Activated B cell treated with CpG ODN at 0.5 μM for 24 hours (primary cell): ENCODE data around the gene KCNQ1OT1. TPM values are rescaled to one million over a fixed set of nuclear protein-coding genes. Genes with fewer than 3 reads are reported as not detected.

ENCODE experiments used
- ATAC-seq: fragments of 200-7000 bp; cut with Tn5 transposase; one replicate; pipeline ENCODE4 v1.10.0; 2021; ENCODE audit warnings: low read depth, mild to moderate bottlenecking, moderate library complexity
- CTCF ChIA-PET: fragments of 350-600 bp; sonication (Branson Sonifier 250); formaldehyde crosslinking; loops from one replicate; lab custom pipeline; 2021; ENCODE audit warnings: antibody characterized with exemption; lab: Charles Lee
- POLR2A ChIA-PET: fragments of 350-600 bp; sonication (Branson Sonifier 250); formaldehyde crosslinking; loops from one replicate; lab custom pipeline; 2021; ENCODE audit warnings: antibody characterized with exemption; lab: Charles Lee
- DNase-seq: peaks from one replicate; pipeline ENCODE4 v3.0.0; 2022
- H3K27ac Mint-ChIP-seq: one replicate; pipeline ENCODE4 v1.8.0; 2020; ENCODE audit warnings: mixed read lengths
- H3K27me3 Mint-ChIP-seq: one replicate; pipeline ENCODE4 v1.8.0; 2021; ENCODE audit warnings: mixed read lengths
- H3K36me3 Mint-ChIP-seq: one replicate; pipeline ENCODE4 v1.8.0; 2021; ENCODE audit warnings: low read depth, mixed read lengths
- H3K4me1 Mint-ChIP-seq: one replicate; pipeline ENCODE4 v1.8.0; 2021; ENCODE audit warnings: mixed read lengths
- H3K4me3 Mint-ChIP-seq: one replicate; pipeline ENCODE4 v1.8.0; 2020; ENCODE audit warnings: mild to moderate bottlenecking, mixed read lengths
- H3K9me3 Mint-ChIP-seq: one replicate; pipeline ENCODE4 v1.8.0; 2020; ENCODE audit warnings: mixed read lengths
- intact Hi-C: fragments of 100-400 bp; cut with micrococcal nuclease; formaldehyde crosslinking; loops from one replicate; pipeline ENCODE4 v1.15.1; 2024
- total RNA-seq: library from RNA; stranded (reverse); gene quantifications from 2 replicates; pipeline ENCODE4 v1.2.3, GENCODE V29; 2022
- TF ChIP-seq, protein P1 (sequence below): fragments of 200-600 bp; IDR thresholded peaks from one replicate; pipeline ENCODE4 v1.8.0; 2022; ENCODE audit warnings: antibody characterized with exemption, mild to moderate bottlenecking

KCNQ1OT1 gene
- total RNA-seq, 1 donor from 2014 or later, result 1.2 TPM

DNA sequence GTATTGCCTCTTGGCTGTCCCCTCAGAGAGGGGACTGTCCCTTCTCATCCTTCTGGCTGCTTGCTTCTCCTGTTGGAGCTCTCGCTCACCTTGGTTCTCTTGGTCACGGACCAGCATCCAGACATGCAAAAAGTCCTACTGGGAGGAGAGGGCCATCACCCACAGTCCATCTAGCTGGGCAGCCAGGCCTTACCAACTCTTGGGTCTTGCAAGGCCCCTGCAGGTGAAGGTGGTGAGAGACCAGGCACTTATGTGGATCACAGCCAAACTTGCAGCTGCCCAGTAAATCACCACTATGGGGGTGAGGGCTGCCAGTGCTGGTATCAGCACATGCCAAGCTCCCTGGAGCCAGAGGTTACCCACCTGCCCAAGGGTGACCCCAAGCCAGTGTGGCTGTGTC, 36.3 kb downstream of the KCNQ1OT1 start:
- H3K9me3 Mint-ChIP-seq, result peaks cover 4% of the 10 kb centered on the region
- POLR2A ChIA-PET, result no interaction called here
- no peak for DNase-seq
- intact Hi-C loops, result no loop called here
- CTCF ChIA-PET, result no interaction called here
- no peaks in the 10 kb centered on the region for H3K4me1 Mint-ChIP-seq
- no peaks in the 10 kb centered on the region for H3K27me3 Mint-ChIP-seq
- H3K36me3 Mint-ChIP-seq, result peaks cover 39% of the 10 kb centered on the region
- ATAC-seq, result no peak
- no peak overlapping the region for H3K27ac Mint-ChIP-seq
- TF ChIP-seq, protein P1, sequence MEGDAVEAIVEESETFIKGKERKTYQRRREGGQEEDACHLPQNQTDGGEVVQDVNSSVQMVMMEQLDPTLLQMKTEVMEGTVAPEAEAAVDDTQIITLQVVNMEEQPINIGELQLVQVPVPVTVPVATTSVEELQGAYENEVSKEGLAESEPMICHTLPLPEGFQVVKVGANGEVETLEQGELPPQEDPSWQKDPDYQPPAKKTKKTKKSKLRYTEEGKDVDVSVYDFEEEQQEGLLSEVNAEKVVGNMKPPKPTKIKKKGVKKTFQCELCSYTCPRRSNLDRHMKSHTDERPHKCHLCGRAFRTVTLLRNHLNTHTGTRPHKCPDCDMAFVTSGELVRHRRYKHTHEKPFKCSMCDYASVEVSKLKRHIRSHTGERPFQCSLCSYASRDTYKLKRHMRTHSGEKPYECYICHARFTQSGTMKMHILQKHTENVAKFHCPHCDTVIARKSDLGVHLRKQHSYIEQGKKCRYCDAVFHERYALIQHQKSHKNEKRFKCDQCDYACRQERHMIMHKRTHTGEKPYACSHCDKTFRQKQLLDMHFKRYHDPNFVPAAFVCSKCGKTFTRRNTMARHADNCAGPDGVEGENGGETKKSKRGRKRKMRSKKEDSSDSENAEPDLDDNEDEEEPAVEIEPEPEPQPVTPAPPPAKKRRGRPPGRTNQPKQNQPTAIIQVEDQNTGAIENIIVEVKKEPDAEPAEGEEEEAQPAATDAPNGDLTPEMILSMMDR, result no peak
- H3K4me3 Mint-ChIP-seq, result no peak overlapping the region

DNA sequence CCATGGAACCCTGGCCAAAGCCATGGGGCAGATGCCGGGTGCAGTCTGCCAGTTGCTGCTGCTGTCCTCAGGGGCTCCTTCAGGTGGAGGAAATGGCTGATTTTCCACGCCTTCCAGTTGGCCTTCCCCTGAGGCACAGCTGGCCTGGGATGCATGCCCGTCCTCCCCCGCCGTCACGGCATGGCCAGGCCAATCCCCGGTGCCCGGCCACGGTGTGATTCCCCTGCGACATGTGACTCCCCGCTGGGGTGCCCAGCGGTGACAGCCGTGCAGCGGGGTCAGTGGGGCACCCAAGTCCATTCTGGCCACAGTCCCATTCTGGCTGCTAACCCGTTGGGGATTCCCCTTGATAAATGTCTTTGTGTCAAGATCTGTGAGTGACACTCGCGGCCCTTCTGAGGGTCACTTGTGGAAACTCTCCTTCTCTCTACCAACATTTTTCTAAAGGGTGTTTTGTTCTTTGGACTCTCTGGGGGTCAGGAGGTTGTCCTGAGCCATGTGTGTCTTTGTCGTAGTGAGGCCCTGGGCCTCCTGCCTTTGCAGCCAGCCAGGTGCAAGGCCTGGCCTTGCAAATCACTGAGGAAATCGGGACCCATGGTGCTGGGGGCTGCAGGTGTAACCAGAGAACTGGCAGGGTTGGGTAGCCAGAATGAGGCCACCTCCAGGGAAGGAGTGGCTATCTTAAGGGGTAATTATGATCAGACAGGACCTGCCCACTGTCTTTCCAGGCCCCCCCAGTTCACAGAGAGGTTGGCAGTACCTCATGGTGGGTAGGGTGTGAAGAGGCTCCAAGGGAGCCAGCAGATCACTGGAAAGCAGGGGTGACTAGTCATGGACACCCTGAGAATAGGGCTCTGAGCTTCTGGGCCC, 37.1 kb downstream of the KCNQ1OT1 start:
- CTCF ChIA-PET, result no interaction called here
- DNase-seq (no peak), ATAC-seq (no peak)
- TF ChIP-seq, protein P1, result no peak
- H3K27me3 Mint-ChIP-seq, result no peaks in the 10 kb centered on the region
- peaks cover 46% of the 10 kb centered on the region for H3K36me3 Mint-ChIP-seq
- no peaks in the 10 kb centered on the region for H3K4me1 Mint-ChIP-seq
- peaks cover 4% of the 10 kb centered on the region for H3K9me3 Mint-ChIP-seq
- no peak overlapping the region for H3K27ac Mint-ChIP-seq
- H3K4me3 Mint-ChIP-seq, result no peak overlapping the region
- POLR2A ChIA-PET, result no interaction called here
- intact Hi-C loops, result no loop called here

DNA sequence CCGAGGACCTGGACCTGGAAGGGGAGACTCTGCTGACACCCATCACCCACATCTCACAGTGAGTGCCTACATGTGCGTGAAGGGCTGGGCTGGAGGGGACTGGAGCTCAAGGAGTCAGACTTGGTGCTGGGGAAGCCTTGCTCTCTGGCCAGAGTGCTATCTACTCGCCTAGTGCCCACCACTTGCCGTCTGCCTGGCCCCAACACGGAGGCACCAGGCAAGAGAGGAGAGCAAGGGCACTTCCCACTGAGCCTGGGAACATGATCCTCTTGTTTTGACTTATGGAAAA, 37.8 kb downstream of the KCNQ1OT1 start:
- POLR2A ChIA-PET, result interaction anchor here (0.5 kb wide), 1 partner anchor 757 kb away, joined by 3 read pairs; no protein-coding TSS in a partner anchor
- Mint-ChIP-seq H3K27ac (no peak overlapping the region), H3K9me3 (peaks cover 4% of the 10 kb centered on the region), H3K27me3 (no peaks in the 10 kb centered on the region), H3K4me1 (no peaks in the 10 kb centered on the region), H3K4me3 (no peak overlapping the region), H3K36me3 (peaks cover 50% of the 10 kb centered on the region)
- DNase-seq (no peak), ATAC-seq (no peak)
- CTCF ChIA-PET, result no interaction called here
- TF ChIP-seq, protein P1, result no peak
- intact Hi-C loops, result no loop called here

DNA sequence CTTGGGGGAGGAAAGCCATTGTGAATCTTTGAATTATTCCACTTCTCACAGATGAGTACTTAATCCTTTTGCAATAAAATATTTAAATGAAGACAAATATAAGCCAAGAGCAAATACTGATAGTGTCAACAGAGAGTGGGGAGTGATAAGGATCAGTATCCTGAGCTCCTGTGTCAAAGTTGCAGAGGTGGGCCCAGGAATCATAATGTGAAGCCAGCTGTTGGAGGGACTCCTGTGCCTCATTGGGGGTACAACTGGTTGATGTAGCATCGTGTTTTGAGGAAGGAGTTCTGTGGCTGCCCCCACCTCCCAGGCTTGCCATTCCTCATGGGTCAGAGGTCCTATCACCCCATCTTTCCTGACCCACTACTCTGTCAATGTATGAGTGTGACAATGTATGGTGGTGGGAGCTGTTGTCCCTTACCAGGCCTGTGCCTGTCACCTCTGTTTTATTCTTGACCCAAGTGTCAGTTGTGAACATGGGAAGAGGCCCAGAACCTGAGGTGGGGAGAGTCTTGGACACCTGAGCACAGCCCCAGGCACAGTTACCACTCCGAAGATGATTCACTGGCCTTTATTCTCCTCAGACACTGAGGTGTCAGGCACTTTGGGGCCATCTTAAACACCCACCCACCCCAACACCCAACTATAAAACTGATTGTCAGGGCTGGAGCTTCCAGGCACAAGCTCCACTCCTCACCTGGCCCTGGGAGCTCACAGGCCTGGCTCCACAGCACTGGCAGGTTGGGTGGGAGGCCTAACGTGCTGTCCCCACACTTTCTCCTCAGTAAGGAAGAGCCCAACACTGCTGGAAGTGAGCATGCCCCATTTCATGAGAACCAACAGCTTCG, 38.4 kb downstream of the KCNQ1OT1 start:
- intact Hi-C loops, result no loop called here
- Mint-ChIP-seq H3K4me1 (no peaks in the 10 kb centered on the region), H3K27ac (no peak overlapping the region), H3K36me3 (peaks cover 52% of the 10 kb centered on the region), H3K27me3 (no peaks in the 10 kb centered on the region), H3K9me3 (peaks cover 4% of the 10 kb centered on the region), H3K4me3 (no peak overlapping the region)
- DNase-seq (no peak), ATAC-seq (no peak)
- TF ChIP-seq, protein P1, result no peak
- POLR2A ChIA-PET, result interaction anchor here (0.5 kb wide), 1 partner anchor 756 kb away, joined by 3 read pairs; no protein-coding TSS in a partner anchor
- CTCF ChIA-PET, result no interaction called here

DNA sequence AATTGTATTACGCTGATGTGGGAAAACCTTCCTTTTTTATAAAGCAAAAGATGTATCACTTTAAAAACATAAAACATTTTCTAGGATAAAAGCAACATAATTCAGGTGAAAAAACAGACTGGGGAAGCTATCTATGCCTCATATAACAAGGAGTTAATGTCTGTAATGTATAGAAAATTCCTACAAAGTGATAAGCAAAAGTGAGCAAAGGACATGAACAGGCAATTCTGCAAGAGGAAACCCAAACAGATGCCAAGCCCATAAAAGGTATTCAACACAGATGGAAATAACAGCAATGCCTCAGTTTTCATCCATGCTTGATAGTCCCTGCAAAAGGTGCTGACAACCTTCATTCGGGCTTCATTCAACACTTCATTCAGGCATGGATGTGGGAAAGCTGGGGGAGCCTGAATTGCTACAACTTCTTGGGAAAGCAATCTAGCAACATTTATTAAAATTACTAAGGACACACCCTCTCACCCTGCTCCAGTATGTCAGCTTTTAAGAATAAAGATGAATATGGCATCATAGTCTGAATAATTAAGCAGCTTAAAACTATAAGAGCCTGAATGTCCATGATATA, 39.3 kb downstream of the KCNQ1OT1 start:
- Mint-ChIP-seq H3K9me3 (peaks cover 4% of the 10 kb centered on the region), H3K27me3 (no peaks in the 10 kb centered on the region), H3K4me3 (no peak overlapping the region), H3K36me3 (peaks cover 56% of the 10 kb centered on the region), H3K27ac (no peak overlapping the region), H3K4me1 (no peaks in the 10 kb centered on the region)
- DNase-seq (no peak), ATAC-seq (no peak)
- CTCF ChIA-PET, result no interaction called here
- POLR2A ChIA-PET, result no interaction called here
- intact Hi-C loops, result no loop called here
- TF ChIP-seq, protein P1, result no peak
